ENCODE measurements around the gene CYB5R2. TPM values are rescaled to one million over a fixed set of nuclear protein-coding genes. Genes with fewer than 3 reads are reported as not detected.

Gene CYB5R2
- polyA plus RNA-seq, 3 donors = 0.52 to 3.7 (median 1.4) TPM

DNA sequence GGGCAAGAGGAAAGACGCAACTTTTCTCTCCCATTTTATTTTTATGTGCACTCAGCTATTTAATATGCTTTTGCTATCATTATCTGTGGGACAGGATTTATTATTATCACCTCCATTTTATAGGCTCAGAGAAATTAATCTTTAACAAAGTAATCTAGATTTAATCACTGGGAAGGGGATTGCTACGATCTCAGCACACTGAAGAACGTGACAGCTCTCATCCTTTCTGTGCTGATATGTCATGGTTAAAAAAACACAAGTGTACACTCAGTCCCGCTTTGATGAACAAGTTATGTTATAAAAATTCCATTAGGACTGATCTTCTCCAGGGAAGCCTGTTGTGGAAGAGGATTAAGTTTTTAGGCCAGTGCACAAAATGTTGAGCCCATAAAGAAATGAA is 37.6 kb downstream of the CYB5R2 start:
- H3K4me2 ChIP-seq (replicated peaks; ENCODE audit: extremely low read depth, low read length, poor library complexity, severe bottlenecking) = no peak overlapping the region
- Mint-ChIP-seq H3K27me3 (ENCODE audit: low read depth in 3 of 3) (peaks cover 0 to 4% (median 3%) of the 10 kb centered on the region in 3 donors), H3K4me1 (peaks cover 5% of the 10 kb centered on the region), H3K9me3 (peaks cover 0 to 2% (median 0%) of the 10 kb centered on the region in 7 donors), H3K36me3 (peaks cover 98 to 99% of the 10 kb centered on the region in 2 donors), H3K27ac (no peak overlapping the region), H3K4me3 (no peak overlapping the region)
- H3K9me3 ChIP-seq (replicated peaks in 1 of 2; ENCODE audit: control insufficient read depth in 1 of 2, insufficient read depth in 1 of 2, low read length in 2 of 2) = no peaks in the 10 kb centered on the region
- no peak overlapping the region for H3K27ac ChIP-seq (ENCODE audit: low read depth in 1 of 2, low read length in 2 of 2)
- H3K9ac ChIP-seq (ENCODE audit: insufficient read depth, low read length, poor library complexity, severe bottlenecking) = no peak overlapping the region
- no peak overlapping the region for H2AFZ ChIP-seq (ENCODE audit: insufficient read depth, low read depth, low read length, poor library complexity, severe bottlenecking)
- no peaks in the 10 kb centered on the region for H3K27me3 ChIP-seq (ENCODE audit: control insufficient read depth in 2 of 2, insufficient read depth in 2 of 2, low read length in 2 of 2)
- no peaks in the 10 kb centered on the region for H3K79me2 ChIP-seq (ENCODE audit: insufficient read depth, low read length)
- intact Hi-C loops (cut with micrococcal nuclease) = no loop called here
- peaks cover 94 to 100% of the 10 kb centered on the region in 2 donors for H3K36me3 ChIP-seq (replicated peaks in 1 of 2; ENCODE audit: control insufficient read depth in 1 of 2, insufficient read depth in 2 of 2, low read length in 2 of 2)
- no peaks in the 10 kb centered on the region for H3K4me1 ChIP-seq (ENCODE audit: control insufficient read depth in 1 of 2, insufficient read depth in 2 of 2, low read length in 2 of 2)
- DNase-seq = no peak
- TF ChIP-seq, protein P1, sequence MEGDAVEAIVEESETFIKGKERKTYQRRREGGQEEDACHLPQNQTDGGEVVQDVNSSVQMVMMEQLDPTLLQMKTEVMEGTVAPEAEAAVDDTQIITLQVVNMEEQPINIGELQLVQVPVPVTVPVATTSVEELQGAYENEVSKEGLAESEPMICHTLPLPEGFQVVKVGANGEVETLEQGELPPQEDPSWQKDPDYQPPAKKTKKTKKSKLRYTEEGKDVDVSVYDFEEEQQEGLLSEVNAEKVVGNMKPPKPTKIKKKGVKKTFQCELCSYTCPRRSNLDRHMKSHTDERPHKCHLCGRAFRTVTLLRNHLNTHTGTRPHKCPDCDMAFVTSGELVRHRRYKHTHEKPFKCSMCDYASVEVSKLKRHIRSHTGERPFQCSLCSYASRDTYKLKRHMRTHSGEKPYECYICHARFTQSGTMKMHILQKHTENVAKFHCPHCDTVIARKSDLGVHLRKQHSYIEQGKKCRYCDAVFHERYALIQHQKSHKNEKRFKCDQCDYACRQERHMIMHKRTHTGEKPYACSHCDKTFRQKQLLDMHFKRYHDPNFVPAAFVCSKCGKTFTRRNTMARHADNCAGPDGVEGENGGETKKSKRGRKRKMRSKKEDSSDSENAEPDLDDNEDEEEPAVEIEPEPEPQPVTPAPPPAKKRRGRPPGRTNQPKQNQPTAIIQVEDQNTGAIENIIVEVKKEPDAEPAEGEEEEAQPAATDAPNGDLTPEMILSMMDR (IDR thresholded peaks at IDR 0.05) = no peak
- WGBS (ENCODE audit: insufficient coverage) = no CpG with 5 or more reads among the region's 4 CpGs
- no peak overlapping the region for H3K4me3 ChIP-seq (replicated peaks in 1 of 3; ENCODE audit: low read depth in 2 of 3, low read length in 3 of 3)
- H4K20me1 ChIP-seq (ENCODE audit: insufficient read depth, low read length) = no peaks in the 10 kb centered on the region

DNA sequence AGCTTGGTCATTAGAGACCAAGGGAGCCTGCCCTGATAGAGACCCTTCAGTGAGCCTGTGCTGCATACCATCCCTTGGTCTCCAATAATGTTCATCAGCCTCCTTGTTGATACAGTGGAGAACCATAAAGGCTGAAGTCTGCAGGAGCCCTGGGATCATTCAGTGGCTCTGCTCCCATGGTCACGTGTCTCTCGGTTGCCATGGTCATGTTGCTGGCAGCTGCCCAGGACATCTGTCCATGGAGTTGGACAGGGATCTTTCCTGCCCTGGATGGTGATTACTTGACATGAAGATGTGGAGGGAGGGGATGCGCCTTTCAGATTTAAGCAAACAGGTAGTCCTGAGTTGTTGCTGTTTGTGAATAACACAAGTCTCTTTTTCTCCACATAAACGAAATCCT is 38.2 kb downstream of the CYB5R2 start:
- Histone ChIP-seq H3K9ac (ENCODE audit: insufficient read depth, low read length, poor library complexity, severe bottlenecking) (no peak overlapping the region), H3K36me3 (replicated peaks in 1 of 2; ENCODE audit: control insufficient read depth in 1 of 2, insufficient read depth in 2 of 2, low read length in 2 of 2) (peaks cover 94 to 100% of the 10 kb centered on the region in 2 donors), H3K79me2 (ENCODE audit: insufficient read depth, low read length) (no peaks in the 10 kb centered on the region), H2AFZ (ENCODE audit: insufficient read depth, low read depth, low read length, poor library complexity, severe bottlenecking) (no peak overlapping the region), H3K4me2 (replicated peaks; ENCODE audit: extremely low read depth, low read length, poor library complexity, severe bottlenecking) (no peak overlapping the region), H4K20me1 (ENCODE audit: insufficient read depth, low read length) (no peaks in the 10 kb centered on the region), H3K9me3 (replicated peaks in 1 of 2; ENCODE audit: control insufficient read depth in 1 of 2, insufficient read depth in 1 of 2, low read length in 2 of 2) (no peaks in the 10 kb centered on the region), H3K27ac (ENCODE audit: low read depth in 1 of 2, low read length in 2 of 2) (no peak overlapping the region), H3K4me1 (ENCODE audit: control insufficient read depth in 1 of 2, insufficient read depth in 2 of 2, low read length in 2 of 2) (no peaks in the 10 kb centered on the region), H3K4me3 (replicated peaks in 1 of 3; ENCODE audit: low read depth in 2 of 3, low read length in 3 of 3) (no peak overlapping the region), H3K27me3 (ENCODE audit: control insufficient read depth in 2 of 2, insufficient read depth in 2 of 2, low read length in 2 of 2) (no peaks in the 10 kb centered on the region)
- DNase-seq = no peak
- H3K4me3 Mint-ChIP-seq = no peak overlapping the region
- TF ChIP-seq, protein P1 (IDR thresholded peaks at IDR 0.05) = no peak
- 100% methylated on average over 2 of the region's 4 CpGs for WGBS (ENCODE audit: insufficient coverage)
- peaks cover 0 to 4% (median 3%) of the 10 kb centered on the region in 3 donors for H3K27me3 Mint-ChIP-seq (ENCODE audit: low read depth in 3 of 3)
- H3K4me1 Mint-ChIP-seq = peaks cover 5% of the 10 kb centered on the region
- peaks cover 98 to 99% of the 10 kb centered on the region in 2 donors for H3K36me3 Mint-ChIP-seq
- intact Hi-C loops (cut with micrococcal nuclease) = no loop called here
- H3K27ac Mint-ChIP-seq = no peak overlapping the region
- H3K9me3 Mint-ChIP-seq = peaks cover 0 to 2% (median 0%) of the 10 kb centered on the region in 7 donors

Measured in CD14-positive monocyte (primary cell).